HG03565 (cell line): ENCODE data around the gene POLDIP3.
"Not testable (repeated sequence)": the region's sequence is repeated elsewhere in the genome, so short reads cannot be mapped to it uniquely, and the experiment has no call there.

Experiments used
- ATAC-seq: cut with Tn5 transposase; IDR thresholded peaks from one replicate; pipeline ENCODE4 v1.9.1; 2021; ENCODE audit warnings: mild to moderate bottlenecking, moderate library complexity; ENCODE audit not compliant: unreplicated experiment

POLDIP3 gene

GRCh38 chr22:42620084-42620483, 5.4 kb upstream of the POLDIP3 start:
- no peak for ATAC-seq

DNA sequence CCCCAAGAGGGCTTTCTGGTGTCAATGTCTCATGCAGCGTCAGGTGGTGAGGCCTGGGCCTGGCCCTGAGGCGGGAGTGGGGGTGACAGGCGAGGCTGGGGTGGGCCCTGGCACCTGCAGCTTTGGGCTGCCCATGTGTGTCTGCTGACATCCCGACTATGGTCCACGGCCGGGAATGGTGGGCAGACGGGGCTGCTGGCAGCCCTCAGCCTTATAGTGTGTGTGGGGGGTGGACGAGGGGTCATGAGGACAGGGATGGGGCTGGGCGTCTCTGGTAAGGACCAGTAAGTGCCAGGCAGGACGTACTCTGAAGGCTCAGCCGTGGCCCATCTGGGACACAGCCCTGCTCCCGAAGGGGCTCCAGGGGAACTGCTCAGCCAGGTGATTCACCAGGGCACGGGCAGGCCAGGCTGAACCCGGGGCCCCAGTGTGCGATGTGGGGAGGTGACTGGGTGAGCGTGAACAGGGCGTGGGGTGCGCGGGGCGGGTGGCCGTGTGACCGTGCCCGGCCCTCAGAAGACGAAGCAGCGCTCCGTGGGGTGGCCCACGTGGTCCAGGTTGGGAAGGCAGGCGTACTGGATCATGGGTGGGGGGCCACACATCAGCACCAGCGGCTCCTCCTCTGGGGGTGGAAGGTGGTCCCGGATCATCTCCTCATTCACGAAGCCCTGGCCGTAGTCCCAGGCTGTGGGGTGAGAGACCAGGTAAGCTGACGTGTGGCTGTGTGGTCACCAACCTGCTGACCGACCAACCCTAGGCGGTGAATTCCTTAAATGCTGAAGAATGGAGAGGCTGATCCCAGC, 4.8 kb upstream of the POLDIP3 start:
- ATAC-seq: no peak

DNA sequence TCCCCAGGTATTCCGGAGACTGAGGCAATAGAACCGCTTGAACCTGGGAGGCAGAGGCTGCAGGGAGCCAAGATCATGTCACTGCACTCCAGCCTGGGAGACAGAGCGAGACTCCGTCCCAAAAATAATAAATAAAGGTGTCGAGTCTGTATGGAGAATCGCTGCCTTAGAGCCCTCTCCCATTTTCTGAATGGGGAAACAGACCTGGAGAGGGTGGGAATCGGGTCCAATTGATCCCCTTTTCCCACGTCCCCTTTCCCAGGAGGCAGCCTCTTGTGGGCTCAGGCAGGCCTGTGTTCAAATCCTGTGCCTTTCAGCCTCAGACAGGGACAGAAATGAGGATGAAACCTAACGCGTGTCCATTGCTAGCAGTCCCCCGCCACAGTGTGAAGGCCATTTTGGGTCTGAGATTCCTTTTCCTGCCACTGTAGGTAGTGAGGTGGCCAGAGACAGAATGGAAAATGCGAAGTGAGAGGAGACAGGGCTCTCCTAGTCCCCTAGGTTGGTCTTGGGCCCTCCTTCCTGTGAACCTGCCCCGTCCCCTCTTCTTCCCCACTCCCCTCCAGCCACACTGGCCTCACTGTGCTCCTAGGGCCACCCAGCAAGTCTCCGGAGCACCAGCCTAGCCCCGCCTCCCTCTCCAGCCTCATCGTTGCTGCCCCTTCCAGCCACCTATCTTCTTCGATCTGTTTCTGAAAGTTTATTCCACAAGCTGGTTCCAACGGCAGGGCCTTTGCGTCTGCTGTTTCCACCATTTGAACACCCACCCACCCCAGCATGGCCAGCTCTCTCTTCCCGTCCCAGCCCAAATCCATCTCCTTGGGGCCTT, 2.7 kb upstream of the POLDIP3 start:
- no peak for ATAC-seq

DNA sequence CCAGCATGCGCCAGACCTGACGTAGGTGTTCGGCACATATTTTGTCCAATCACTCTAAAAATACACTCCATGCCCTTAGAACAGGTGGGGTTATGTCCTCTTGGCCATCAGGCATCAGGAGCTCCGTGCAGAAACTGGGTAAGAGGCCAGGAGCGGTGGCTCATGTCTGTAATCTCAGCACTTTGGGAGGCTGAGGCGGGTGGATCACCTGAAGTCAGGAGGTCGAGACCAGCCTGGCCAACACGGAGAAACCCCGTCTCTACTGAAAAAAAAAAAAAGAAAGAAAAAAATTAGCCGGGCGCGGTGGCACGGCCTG, 1.1 kb upstream of the POLDIP3 start:
- not testable (repeated sequence) for ATAC-seq

DNA sequence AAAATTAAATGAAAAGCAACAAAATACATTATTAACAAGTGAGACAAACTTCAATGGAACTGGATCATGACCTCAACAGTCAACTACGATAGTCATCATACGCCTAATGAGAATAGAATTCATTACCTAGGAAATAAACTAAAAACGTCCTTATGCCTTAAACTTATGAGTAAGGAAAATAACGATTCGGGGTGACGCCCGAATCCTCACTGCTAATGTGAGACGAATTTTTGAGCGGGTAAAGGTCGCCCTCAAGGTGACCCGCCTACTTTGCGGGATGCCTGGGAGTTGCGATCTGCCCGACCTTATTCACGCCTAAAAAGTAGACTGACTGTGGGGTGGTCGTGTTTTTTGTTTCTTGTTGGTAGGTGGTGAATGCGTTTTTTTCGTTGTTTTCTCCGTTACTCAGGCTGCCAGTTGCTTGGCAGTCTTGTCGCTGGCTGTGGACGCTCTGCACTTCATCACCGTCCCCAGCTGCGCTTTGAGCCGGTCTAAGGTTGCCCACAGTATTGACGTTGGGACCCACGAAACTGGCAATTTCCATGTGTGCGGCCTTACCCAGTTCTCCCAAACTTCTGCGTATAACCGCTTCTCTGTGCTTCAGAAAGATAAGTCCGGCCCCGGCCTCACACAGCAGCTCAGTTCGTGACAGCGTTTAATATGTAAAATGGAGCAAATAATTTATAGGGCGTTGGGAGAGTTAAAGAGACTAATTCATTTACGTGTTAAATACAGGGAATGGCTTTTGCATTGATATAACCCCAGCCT, 593 bp upstream of the POLDIP3 start:
- ATAC-seq: peak; percentile 43

DNA sequence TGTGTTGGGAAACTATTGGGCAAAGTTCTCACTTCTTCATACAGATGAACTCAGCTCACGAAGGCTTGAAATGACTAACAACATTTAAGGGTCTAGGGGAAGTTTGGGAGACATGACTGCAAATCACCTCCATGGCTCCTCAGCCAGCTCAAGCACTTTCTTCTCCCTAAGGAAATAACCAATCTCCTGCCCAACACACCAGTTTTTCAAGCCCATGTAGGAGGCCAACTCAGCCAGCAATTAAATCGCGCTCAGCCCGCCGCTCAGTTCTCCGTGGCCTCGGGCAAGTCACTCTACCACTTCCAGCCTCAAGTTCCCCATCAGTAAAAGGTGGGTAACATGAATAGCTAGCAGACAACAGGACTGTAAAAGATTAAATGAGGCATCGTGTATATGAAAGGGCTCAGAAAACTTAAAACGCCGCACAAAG, 796 bp downstream of the POLDIP3 start:
- no peak for ATAC-seq

- no peak for ATAC-seq
These were observed 2.3 kb downstream of the POLDIP3 start for GRCh38 chr22:42612336-42612735.

DNA sequence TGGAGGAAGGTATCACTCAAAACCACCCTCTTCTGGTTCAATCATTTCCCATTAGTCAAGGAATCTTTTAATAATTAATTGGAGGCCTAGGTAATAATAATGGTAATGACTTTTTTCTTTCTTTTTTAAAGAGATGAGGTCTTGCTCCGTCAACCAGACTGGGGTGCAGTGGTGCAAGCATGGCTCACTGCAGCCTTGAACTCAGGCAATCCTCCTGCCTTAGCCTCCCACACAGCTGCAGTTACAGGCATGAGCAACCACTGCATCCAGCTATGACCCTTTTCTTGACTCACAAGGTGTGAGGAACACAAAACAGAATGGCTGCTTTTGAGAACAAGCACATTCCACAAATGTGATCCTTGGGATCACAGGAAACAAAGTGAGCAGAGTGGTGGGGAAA, 3.6 kb downstream of the POLDIP3 start:
- ATAC-seq: no peak

DNA sequence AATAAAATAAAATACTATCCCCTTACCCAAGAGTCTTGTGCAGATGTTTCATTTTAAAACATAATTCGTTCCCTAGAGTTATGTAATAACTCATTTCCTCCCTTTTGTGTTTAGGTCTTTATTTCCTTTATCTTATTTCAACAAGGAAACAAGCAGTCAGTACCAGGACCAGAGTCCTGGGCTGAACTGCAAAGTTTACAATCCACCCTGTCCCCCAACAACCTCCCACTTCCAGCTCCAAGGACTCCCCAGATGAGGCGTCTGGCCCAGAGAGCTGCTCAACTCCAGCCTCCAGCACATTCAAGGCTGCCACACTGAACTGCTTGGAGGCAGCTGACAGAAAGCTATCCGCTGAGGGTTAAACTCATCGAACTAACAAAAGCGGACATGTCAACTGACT, 4.5 kb downstream of the POLDIP3 start:
- ATAC-seq: no peak

DNA sequence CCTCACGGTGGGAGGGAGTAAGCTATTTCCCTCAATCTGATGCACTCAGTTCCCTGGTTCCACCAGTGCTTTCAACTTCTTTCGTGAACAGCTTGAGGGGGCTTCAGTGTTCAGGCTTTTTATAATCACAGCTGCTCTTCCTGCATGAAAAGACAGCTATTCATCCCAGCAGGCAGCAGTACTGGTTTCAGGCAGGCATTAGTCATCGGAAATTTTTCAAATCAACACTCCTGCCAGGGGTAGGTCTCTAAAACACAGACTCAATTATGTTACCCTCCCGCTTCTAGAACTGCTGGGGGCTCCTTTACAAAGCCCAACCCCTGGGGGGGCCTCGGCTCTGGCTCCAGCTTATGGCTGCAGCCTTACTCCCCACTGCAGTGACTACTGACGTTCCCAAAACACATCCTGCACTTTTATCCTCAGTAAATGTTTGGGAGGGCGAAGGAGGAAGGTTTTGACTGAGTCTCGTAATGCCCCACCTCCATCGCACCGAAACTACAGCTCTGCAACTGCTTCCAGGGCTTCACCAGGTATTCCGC, 5.8 kb downstream of the POLDIP3 start:
- ATAC-seq: no peak

GRCh38 chr22:42608136-42608822, 6.4 kb downstream of the POLDIP3 start:
- no peak for ATAC-seq

DNA sequence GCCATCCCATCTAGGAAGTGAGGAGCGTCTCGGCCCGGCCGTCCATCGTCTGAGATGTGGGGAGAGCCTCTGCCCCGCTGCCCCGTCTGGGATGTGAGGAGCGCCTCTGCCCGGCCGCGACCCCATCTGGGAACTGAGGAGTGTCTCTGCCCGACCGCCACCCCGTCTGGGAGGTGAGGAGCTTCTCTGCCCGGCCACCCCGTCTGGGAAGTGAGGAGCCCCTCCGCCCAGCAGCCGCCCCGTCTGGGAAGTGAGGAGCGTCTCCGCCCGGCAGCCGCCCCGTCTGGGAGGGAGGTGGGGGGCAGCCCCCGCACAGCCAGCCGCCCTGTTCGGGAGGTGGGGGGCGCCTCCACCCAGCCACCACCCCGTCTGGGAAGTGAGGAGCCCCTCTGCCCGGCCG, 7.0 kb downstream of the POLDIP3 start:
- not testable (repeated sequence) for ATAC-seq

DNA sequence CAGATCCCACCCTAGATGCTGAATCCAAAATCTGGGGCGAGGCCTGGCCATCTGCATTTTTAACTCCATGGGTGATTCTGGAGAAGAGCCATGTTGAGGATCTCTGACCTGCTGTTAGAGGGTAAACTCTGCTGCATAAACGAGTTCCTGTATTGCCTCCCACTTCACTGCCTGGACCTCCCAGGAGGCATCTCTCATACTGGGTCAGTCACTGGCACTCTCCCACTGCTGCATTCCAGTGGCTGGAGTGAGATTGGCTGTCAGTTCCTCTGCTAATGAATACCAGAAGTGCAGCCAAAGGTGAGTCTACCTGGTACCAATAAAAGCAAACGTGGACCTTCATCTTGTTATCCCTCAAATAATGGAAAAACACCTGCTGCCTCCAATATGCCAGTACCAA, 10.3 kb downstream of the POLDIP3 start:
- no peak for ATAC-seq

- no peak for ATAC-seq
These were observed 11.3 kb downstream of the POLDIP3 start for GRCh38 chr22:42603427-42603826.

GRCh38 chr22:42602470-42602869, 12.2 kb downstream of the POLDIP3 start:
- ATAC-seq: no peak

GRCh38 chr22:42601879-42602465, 12.7 kb downstream of the POLDIP3 start:
- ATAC-seq: no peak

DNA sequence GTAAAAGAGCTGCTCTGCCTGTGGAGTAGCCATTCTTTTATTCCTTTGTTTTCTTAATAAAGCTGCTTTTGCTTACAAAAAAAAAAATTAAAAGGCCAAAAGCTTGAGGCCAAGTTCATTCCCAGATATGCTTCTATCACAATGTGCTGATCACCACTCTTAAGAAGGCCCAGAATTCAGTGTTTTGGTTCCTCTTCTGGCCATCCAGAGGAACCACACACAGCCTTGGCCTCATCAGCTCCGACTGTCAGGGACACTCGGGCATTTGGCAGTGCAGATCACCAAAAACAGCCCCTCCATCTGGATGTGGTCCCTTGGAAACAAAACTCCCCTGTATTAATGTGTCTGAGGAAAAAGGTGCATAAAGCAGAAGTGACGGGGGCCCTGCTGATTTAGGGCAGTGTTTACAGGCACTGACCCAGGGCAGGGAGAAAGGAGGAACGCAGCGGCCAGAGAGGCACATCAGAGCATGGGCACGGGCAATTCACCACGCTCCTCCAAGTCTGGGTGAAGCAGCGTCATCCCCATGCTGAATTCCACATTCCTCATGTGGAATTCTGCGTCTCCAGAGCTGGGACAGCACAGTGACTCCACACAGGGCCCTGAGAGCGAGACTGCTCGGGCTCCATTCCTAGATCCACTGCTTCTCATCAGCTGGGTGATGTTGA, 17.7 kb downstream of the POLDIP3 start:
- no peak for ATAC-seq

- no peak for ATAC-seq
These were observed 18.3 kb downstream of the POLDIP3 start for GRCh38 chr22:42596336-42596735.

- no peak for ATAC-seq
These were observed 19.2 kb downstream of the POLDIP3 start for GRCh38 chr22:42595434-42595833.

- ATAC-seq: no peak
These were observed 22.7 kb downstream of the POLDIP3 start for GRCh38 chr22:42591987-42592386.
